HG03575 (cell line): ENCODE results near the gene LRRC75A.
"Not testable (repeated sequence)": the region's sequence is repeated elsewhere in the genome, so short reads cannot be mapped to it uniquely, and the experiment has no call there.

Experiments
- ATAC-seq: cut with Tn5 transposase; IDR thresholded peaks from one replicate; pipeline ENCODE4 v1.9.1; 2021; ENCODE audit not compliant: unreplicated experiment, insufficient number of reproducible peaks, low FRiP score; ENCODE audit errors: extremely low read depth

The LRRC75A gene

GRCh38 chr17:16423226-16423872 is 68.6 kb downstream of the LRRC75A start:
- no peak for ATAC-seq

GRCh38 chr17:16422416-16422815 is 69.6 kb downstream of the LRRC75A start:
- no peak for ATAC-seq

- no peak for ATAC-seq
These were observed 72.1 kb downstream of the LRRC75A start for GRCh38 chr17:16419929-16420271.

GRCh38 chr17:16419074-16419928 is 72.7 kb downstream of the LRRC75A start:
- no peak for ATAC-seq

GRCh38 chr17:16418685-16419068 is 73.3 kb downstream of the LRRC75A start:
- ATAC-seq, result no peak

- no peak for ATAC-seq
These were observed 73.9 kb downstream of the LRRC75A start for GRCh38 chr17:16417896-16418684.

- ATAC-seq, result no peak
These were observed 74.6 kb downstream of the LRRC75A start for GRCh38 chr17:16417399-16417798.

- ATAC-seq, result no peak
These were observed 76.7 kb downstream of the LRRC75A start, which contains the start of gene TRPV2 for GRCh38 chr17:16415031-16415924. TRPV2 (plus strand) TSS chr17:16415571; CDS start chr17:16417669, 2,098 bp downstream.

- peak; percentile 87 for ATAC-seq
These were observed 83.9 kb downstream of the LRRC75A start for GRCh38 chr17:16407911-16408588.

- ATAC-seq, result no peak
These were observed 85.0 kb downstream of the LRRC75A start for GRCh38 chr17:16406742-16407674.

GRCh38 chr17:16403847-16404246 is 88.1 kb downstream of the LRRC75A start:
- not testable (repeated sequence) for ATAC-seq

GRCh38 chr17:16398270-16399267 is 93.4 kb downstream of the LRRC75A start:
- ATAC-seq, result no peak

- not testable (repeated sequence) for ATAC-seq
These were observed 95.3 kb downstream of the LRRC75A start for GRCh38 chr17:16396693-16397092.

GRCh38 chr17:16395887-16396286 is 96.1 kb downstream of the LRRC75A start:
- ATAC-seq, result not testable (repeated sequence)

- not testable (repeated sequence) for ATAC-seq
These were observed 99.5 kb downstream of the LRRC75A start for GRCh38 chr17:16392491-16392890.
